Body of pancreas (tissue), 4 donors: ENCODE results near the gene CCDC120.

Experiments
- CTCF ChIP-seq, 7 experiments: fragments of 450-650 bp in 4 of 7; fragments of 200-600 bp in 3 of 7; sonication (generic) in 3 of 7; IDR thresholded peaks; one replicate each; pipeline ENCODE4 v1.5.1; 2016 to 2019; ENCODE audit warnings: antibody characterized with exemption in 7 of 7
- POLR2A ChIP-seq, 3 donors: fragments of 450-650 bp; IDR thresholded peaks; one replicate each; pipeline ENCODE4 v1.6.1; 2016; ENCODE audit warnings: antibody characterized with exemption in 3 of 3, mild to moderate bottlenecking in 2 of 3

- TF ChIP-seq CTCF (IDR thresholded peaks at IDR 0.05) (no peak), POLR2A (IDR thresholded peaks at IDR 0.05) (no peak)
Measured at GRCh38 chrX:49040376-49040955, 18.3 kb upstream of the CCDC120 start.
